Inflammatory macrophage (primary cell): Measurements from ENCODE around the gene ACSF3.

Experiments used
- DNase-seq, 2 donors: peaks; one replicate each; pipeline ENCODE4 v3.0.0-alpha.2; 2020 to 2022

Gene ACSF3

DNA sequence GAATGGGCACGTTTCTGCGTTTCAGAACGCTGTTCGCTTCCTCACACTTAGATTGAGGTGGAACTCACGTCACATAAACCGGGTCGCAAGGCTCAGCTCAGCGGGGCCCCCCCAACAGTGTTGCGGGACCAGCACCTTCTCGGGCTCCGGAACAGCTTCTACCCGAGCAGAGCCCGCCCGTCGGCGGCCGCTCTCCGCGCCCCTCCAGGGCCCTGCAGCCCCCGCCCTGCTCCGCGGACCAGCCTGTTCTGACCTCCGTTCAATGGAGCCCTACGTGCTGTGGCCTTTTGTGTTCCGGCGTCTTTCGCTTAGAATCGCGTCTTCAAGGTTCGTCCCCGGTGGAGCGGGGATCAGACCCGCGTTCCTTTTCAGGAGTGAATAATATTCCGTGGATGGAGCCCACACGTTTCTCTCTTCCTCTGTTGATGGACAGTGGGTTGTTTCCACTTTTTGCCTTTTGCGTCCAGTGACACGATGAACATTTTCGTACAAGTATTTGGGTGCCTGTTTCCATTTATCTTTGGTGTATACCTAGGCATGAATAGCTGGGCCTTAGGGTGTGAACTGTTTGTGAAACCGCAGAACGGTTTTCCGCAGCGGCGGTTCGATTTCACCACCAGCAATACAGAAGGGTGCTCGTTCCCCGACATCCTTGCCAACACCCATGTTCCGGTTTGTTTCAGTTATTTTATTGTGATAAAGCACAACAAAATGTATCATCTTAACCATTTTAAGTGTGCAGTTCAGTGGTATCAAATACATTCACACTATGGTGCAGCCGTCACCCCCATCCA is 109.0 kb downstream of the ACSF3 start:
- no peak for DNase-seq
